HepG2 (cell line): ENCODE measurements around the gene MDH2. TPM values are rescaled to one million over a fixed set of nuclear protein-coding genes. Genes with fewer than 3 reads are reported as not detected.
"Not testable (repeated sequence)": the region's sequence is repeated elsewhere in the genome, so short reads cannot be mapped to it uniquely, and the experiment has no call there.

Source experiments
- ATAC-seq: fragments of 200-7000 bp; cut with Tn5 transposase; 3 replicates; pipeline ENCODE4 v1.9.1; 2020; ENCODE audit warnings: mild to moderate bottlenecking, moderate library complexity
- BruUV-seq: library from RNA; stranded (reverse); fragments of 400-500 nt; replicated peaks from 2 replicates; lab custom pipeline; 2021; lab: Mats Ljungman, UMichigan
- CTCF ChIA-PET: fragments of 300-600 bp; formaldehyde crosslinking; extraction: SDS; loops from one replicate; lab custom pipeline; 2021; ENCODE audit warnings: low total read pairs, inconsistent platforms, low intra/inter-chr PET ratio; lab: Yijun Ruan, JAX
- POLR2A ChIA-PET: fragments of 350-600 bp; sonication (Branson Sonifier 250); formaldehyde crosslinking; loops from one replicate; lab custom pipeline; 2020; ENCODE audit warnings: antibody characterized with exemption, inconsistent platforms; lab: Yijun Ruan, JAX
- DNase-seq: peaks from one replicate; pipeline ENCODE4 v3.0.0-alpha.2; 2015; ENCODE audit warnings: low spot score
- FAIRE-seq: peaks from 3 replicates; lab custom pipeline; 2011; peaks lifted over from hg19 to GRCh38; lab: Jason Lieb, UNC
- H2AFZ ChIP-seq: one replicate; pipeline ENCODE4 v1.6.1; 2011; ENCODE audit warnings: low read length, inconsistent platforms
- H3K27ac ChIP-seq: fragments of 300-600 bp; 3 replicates; pipeline ENCODE4 v1.8.0; 2011; ENCODE audit warnings: mixed run types, mild to moderate bottlenecking, mixed read lengths, low read length, inconsistent platforms; ENCODE audit not compliant: insufficient read depth; ENCODE audit errors: extremely low read length
- H3K27me3 ChIP-seq, 2 experiments: fragments of 200-600 bp in 1 of 2; 2 replicates in 1 of 2; 3 replicates in 1 of 2; pipeline versions ENCODE4 v1.6.0 to v1.8.0; 2011; ENCODE audit warnings: low read length in 2 of 2, mild to moderate bottlenecking in 2 of 2, moderate library complexity in 2 of 2, inconsistent platforms in 1 of 2; ENCODE audit not compliant: insufficient read depth in 2 of 2, control insufficient read depth in 1 of 2
- H3K36me3 ChIP-seq, 2 experiments: fragments of 200-600 bp in 1 of 2; replicated peaks in 1 of 2; 2 replicates in 1 of 2; 3 replicates in 1 of 2; pipeline versions ENCODE4 v1.5.1 to v1.8.0; 2011; ENCODE audit warnings: low read length in 2 of 2, inconsistent platforms in 1 of 2; ENCODE audit not compliant: insufficient read depth in 2 of 2, control insufficient read depth in 1 of 2
- H3K4me1 ChIP-seq: 2 replicates; pipeline ENCODE4 v1.5.1; 2012; ENCODE audit warnings: low read length, inconsistent platforms; ENCODE audit not compliant: insufficient read depth
- H3K4me2 ChIP-seq: 2 replicates; pipeline ENCODE4 v1.6.0; 2011; ENCODE audit warnings: low read depth, low read length, inconsistent platforms
- H3K4me3 ChIP-seq, 3 experiments: fragments of 200-600 bp in 1 of 3; sonication (generic), shearing (Covaris generic) in 1 of 3; replicated peaks in 1 of 3; 2 replicates each; pipeline ENCODE4 v1.5.1; 2011 to 2016; ENCODE audit warnings: low read length in 3 of 3, inconsistent platforms in 2 of 3, low read depth in 2 of 3, mild to moderate bottlenecking in 2 of 3, control low read depth in 1 of 3, mixed read lengths in 1 of 3; ENCODE audit not compliant: insufficient read depth in 1 of 3
- H3K79me2 ChIP-seq: one replicate; pipeline ENCODE4 v1.6.1; 2011; ENCODE audit warnings: low read length, inconsistent platforms; ENCODE audit not compliant: insufficient read depth
- H3K9ac ChIP-seq: 2 replicates; pipeline ENCODE4 v1.6.0; 2011; ENCODE audit warnings: mild to moderate bottlenecking, low read depth, low read length, inconsistent platforms; ENCODE audit not compliant: insufficient read depth
- H3K9me3 ChIP-seq: 2 replicates; pipeline ENCODE4 v1.5.1; 2012; ENCODE audit warnings: mild to moderate bottlenecking, low read length
- H4K20me1 ChIP-seq: 2 replicates; pipeline ENCODE4 v1.6.0; 2011; ENCODE audit warnings: inconsistent platforms, mild to moderate bottlenecking, low read length, moderate library complexity; ENCODE audit not compliant: insufficient read depth
- ERF ChIP-seq: IDR thresholded peaks from 2 replicates; pipeline ENCODE4 v1.6.1; 2018; ENCODE audit warnings: missing biosample characterization, missing genetic modification reagents
- HNF4A ChIP-seq: sonication (generic); formaldehyde crosslinking; IDR thresholded peaks from 2 replicates; pipeline ENCODE4 v1.4.0; 2020; ENCODE audit warnings: missing genetic modification reagents
- MATR3 ChIP-seq: sonication (generic); formaldehyde crosslinking; IDR thresholded peaks from 2 replicates; pipeline ENCODE4 v1.4.0; 2020; ENCODE audit warnings: missing genetic modification reagents
- RFXANK ChIP-seq: IDR thresholded peaks from 2 replicates; pipeline ENCODE4 v1.6.1; 2016
- SALL1 ChIP-seq: sonication (generic); formaldehyde crosslinking; IDR thresholded peaks from 2 replicates; pipeline ENCODE4 v1.8.0; 2022; ENCODE audit warnings: mild to moderate bottlenecking, missing genetic modification reagents
- ZNF121 ChIP-seq: sonication (generic); formaldehyde crosslinking; IDR thresholded peaks from 2 replicates; pipeline ENCODE4 v1.5.0; 2020; ENCODE audit warnings: mild to moderate bottlenecking, missing genetic modification reagents
- ZNF687 ChIP-seq: sonication (generic); formaldehyde crosslinking; IDR thresholded peaks from 2 replicates; pipeline ENCODE4 v1.5.1; 2020; ENCODE audit warnings: mild to moderate bottlenecking, missing genetic modification reagents, moderate library complexity
- ZSCAN20 ChIP-seq: sonication (generic); formaldehyde crosslinking; IDR thresholded peaks from 2 replicates; pipeline ENCODE4 v1.4.0; 2020; ENCODE audit warnings: missing genetic modification reagents, mild to moderate bottlenecking, borderline replicate concordance
- WGBS: methylation state at CpG from one replicate; pipeline ENCODE4 v1.1.6; 2017; ENCODE audit warnings: low lambda C conversion rate; 5-methylcytosine and 5-hydroxymethylcytosine counted together
- in situ Hi-C: cut with HindIII; loops from 2 replicates; pipeline ENCODE4 v1.10.0; 2017; ENCODE audit warnings: low pct_unique_long_range_greater_than_20kb; ENCODE audit not compliant: extremely low pct_ligation_motif_present
- intact Hi-C: fragments of 100-400 bp; cut with micrococcal nuclease; formaldehyde crosslinking; loops from one replicate; pipeline ENCODE4 v1.10.0; 2022; ENCODE audit not compliant: unreplicated experiment
- polyA plus RNA-seq, 8 experiments: library from polyadenylated mRNA; depleted of rRNA in 3 of 8; stranded (reverse) in 7 of 8; unstranded in 1 of 8; fragments of >200 nt; fragmentation: Illumina TruSeq in 4 of 8; extraction: Trizol in 4 of 8; gene quantifications; 2 replicates each; pipeline versions ENCODE4 v1.2.1 to v1.2.3, GENCODE V29; 2011 to 2016; ENCODE audit warnings: low read depth in 4 of 8, missing spikeins in 1 of 8, mixed read lengths in 1 of 8; ENCODE audit not compliant: insufficient read depth in 1 of 8
- total RNA-seq, 5 experiments: library from RNA; depleted of rRNA; stranded (reverse); fragments of >200 nt; fragmentation: Illumina TruSeq; extraction: Trizol; gene quantifications; 2 replicates each; pipeline ENCODE4 v1.2.3, GENCODE V29; 2016; ENCODE audit warnings: low read depth in 1 of 5
- TF ChIP-seq, protein P1 (sequence below): sonication (generic); formaldehyde crosslinking; IDR thresholded peaks from 2 replicates; pipeline ENCODE4 v1.4.0; 2020; ENCODE audit warnings: missing genetic modification reagents
- TF ChIP-seq, protein P2 (sequence below): sonication (generic); formaldehyde crosslinking; IDR thresholded peaks from 2 replicates; pipeline ENCODE4 v1.9.0; 2022; ENCODE audit warnings: low read depth, missing genetic modification reagents
- TF ChIP-seq, protein P3 (sequence below): IDR thresholded peaks from 2 replicates; pipeline ENCODE4 v1.6.1; 2012; ENCODE audit warnings: inconsistent platforms
- TF ChIP-seq, protein P4 (sequence below): sonication (generic); formaldehyde crosslinking; IDR thresholded peaks from 2 replicates; pipeline ENCODE4 v1.5.0; 2020; ENCODE audit warnings: mild to moderate bottlenecking, missing genetic modification reagents

The MDH2 gene
- total and polyA plus RNA-seq, 2 of the 13 experiments (the other 11 are each of a cell fraction or from before 2014, with no cell fraction given): 81.4 to 90.3 TPM

DNA sequence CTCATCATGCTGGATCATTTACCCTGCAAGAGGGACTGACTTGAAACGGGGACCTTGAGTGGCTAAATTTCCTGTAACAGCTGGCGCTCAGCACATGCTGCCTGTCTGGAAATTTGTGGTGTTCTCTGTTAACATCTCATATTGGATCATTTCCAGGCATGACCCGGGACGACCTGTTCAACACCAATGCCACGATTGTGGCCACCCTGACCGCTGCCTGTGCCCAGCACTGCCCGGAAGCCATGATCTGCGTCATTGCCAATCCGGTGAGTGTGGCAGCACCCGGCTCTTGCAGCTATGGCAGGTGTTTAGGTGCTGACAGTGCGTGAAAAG lies 9.9 kb downstream of the MDH2 start (continued):
- TF ChIP-seq, protein P1, sequence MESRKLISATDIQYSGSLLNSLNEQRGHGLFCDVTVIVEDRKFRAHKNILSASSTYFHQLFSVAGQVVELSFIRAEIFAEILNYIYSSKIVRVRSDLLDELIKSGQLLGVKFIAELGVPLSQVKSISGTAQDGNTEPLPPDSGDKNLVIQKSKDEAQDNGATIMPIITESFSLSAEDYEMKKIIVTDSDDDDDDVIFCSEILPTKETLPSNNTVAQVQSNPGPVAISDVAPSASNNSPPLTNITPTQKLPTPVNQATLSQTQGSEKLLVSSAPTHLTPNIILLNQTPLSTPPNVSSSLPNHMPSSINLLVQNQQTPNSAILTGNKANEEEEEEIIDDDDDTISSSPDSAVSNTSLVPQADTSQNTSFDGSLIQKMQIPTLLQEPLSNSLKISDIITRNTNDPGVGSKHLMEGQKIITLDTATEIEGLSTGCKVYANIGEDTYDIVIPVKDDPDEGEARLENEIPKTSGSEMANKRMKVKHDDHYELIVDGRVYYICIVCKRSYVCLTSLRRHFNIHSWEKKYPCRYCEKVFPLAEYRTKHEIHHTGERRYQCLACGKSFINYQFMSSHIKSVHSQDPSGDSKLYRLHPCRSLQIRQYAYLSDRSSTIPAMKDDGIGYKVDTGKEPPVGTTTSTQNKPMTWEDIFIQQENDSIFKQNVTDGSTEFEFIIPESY (CRISPR knock-in tag): no peak
- TF ChIP-seq RFXANK (no peak), ERF (no peak), MATR3 (no peak)

GRCh38 chr7:76058745-76059144 lies 10.8 kb downstream of the MDH2 start:
- in situ Hi-C loops, H3K9ac ChIP-seq, BruUV-seq, intact Hi-C loops, CTCF ChIA-PET, DNase-seq, H3K9me3 ChIP-seq, H2AFZ ChIP-seq, POLR2A ChIA-PET, FAIRE-seq, H3K4me2 ChIP-seq, H3K4me3 ChIP-seq, H3K27me3 ChIP-seq, H4K20me1 ChIP-seq: not testable (repeated sequence)
- H3K79me2 ChIP-seq: peaks cover 16% of the 10 kb centered on the region
- H3K4me1 ChIP-seq: peaks cover 39% of the 10 kb centered on the region
- H3K36me3 ChIP-seq: peaks cover 42 to 99% of the 10 kb centered on the region in 2 experiments
- H3K27ac ChIP-seq: peak overlapping the region; percentile 25
- 84% methylated on average over 7 of the region's 7 CpGs for WGBS
- ATAC-seq: peak; percentile 32
- TF ChIP-seq, protein P2, sequence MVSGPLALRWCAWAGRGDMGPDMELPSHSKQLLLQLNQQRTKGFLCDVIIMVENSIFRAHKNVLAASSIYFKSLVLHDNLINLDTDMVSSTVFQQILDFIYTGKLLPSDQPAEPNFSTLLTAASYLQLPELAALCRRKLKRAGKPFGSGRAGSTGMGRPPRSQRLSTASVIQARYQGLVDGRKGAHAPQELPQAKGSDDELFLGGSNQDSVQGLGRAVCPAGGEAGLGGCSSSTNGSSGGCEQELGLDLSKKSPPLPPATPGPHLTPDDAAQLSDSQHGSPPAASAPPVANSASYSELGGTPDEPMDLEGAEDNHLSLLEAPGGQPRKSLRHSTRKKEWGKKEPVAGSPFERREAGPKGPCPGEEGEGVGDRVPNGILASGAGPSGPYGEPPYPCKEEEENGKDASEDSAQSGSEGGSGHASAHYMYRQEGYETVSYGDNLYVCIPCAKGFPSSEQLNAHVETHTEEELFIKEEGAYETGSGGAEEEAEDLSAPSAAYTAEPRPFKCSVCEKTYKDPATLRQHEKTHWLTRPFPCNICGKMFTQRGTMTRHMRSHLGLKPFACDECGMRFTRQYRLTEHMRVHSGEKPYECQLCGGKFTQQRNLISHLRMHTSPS (CRISPR knock-in tag): peak; percentile 95
- TF ChIP-seq, protein P3, sequence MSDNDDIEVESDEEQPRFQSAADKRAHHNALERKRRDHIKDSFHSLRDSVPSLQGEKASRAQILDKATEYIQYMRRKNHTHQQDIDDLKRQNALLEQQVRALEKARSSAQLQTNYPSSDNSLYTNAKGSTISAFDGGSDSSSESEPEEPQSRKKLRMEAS: 0 out of 2 replicates have a peak, but pooled peaks have one; percentile 15
- 0 out of 2 replicates have a peak, but pooled peaks have one; percentile 13 for TF ChIP-seq ZNF121 (CRISPR knock-in tag)
- TF ChIP-seq SALL1 (CRISPR knock-in tag): peak; percentile 20; the same call in 1 of the 2 replicates
- TF ChIP-seq ZNF687 (CRISPR knock-in tag): peak; percentile 48
- TF ChIP-seq ZSCAN20 (CRISPR knock-in tag): peak; percentile 77; the same call in 1 of the 2 replicates
- TF ChIP-seq HNF4A (CRISPR knock-in tag): peak; percentile 37
- TF ChIP-seq, protein P4, sequence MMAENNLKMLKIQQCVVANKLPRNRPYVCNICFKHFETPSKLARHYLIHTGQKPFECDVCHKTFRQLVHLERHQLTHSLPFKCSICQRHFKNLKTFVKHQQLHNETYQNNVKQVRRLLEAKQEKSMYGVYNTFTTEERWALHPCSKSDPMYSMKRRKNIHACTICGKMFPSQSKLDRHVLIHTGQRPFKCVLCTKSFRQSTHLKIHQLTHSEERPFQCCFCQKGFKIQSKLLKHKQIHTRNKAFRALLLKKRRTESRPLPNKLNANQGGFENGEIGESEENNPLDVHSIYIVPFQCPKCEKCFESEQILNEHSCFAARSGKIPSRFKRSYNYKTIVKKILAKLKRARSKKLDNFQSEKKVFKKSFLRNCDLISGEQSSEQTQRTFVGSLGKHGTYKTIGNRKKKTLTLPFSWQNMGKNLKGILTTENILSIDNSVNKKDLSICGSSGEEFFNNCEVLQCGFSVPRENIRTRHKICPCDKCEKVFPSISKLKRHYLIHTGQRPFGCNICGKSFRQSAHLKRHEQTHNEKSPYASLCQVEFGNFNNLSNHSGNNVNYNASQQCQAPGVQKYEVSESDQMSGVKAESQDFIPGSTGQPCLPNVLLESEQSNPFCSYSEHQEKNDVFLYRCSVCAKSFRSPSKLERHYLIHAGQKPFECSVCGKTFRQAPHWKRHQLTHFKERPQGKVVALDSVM (CRISPR knock-in tag): peak; percentile 88
